ENCODE measurements around the gene UMAD1.

DNA sequence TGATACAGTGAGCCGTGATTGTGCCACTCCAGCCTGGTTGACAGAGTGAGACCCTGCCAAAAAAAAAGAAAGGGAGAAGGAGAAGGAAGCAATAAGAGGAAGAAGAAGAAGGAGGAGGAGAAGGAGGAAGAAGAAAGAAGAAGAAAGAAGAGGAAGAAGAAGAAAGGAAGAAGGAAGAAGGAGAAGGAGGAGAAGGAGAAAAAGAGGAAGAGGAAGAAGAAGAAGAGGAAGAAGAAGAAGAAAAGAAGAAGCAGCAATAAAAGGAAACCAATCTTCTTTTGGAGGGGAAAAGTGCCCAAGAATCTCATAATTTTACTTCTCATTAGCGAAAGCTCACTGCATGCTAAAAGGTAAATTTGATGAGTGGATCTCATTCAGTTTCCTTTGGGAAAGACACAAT, 242.3 kb downstream of the UMAD1 start:
- no peak for TF ChIP-seq POLR2A (IDR thresholded peaks at IDR 0.05)
- TF ChIP-seq, protein P1, sequence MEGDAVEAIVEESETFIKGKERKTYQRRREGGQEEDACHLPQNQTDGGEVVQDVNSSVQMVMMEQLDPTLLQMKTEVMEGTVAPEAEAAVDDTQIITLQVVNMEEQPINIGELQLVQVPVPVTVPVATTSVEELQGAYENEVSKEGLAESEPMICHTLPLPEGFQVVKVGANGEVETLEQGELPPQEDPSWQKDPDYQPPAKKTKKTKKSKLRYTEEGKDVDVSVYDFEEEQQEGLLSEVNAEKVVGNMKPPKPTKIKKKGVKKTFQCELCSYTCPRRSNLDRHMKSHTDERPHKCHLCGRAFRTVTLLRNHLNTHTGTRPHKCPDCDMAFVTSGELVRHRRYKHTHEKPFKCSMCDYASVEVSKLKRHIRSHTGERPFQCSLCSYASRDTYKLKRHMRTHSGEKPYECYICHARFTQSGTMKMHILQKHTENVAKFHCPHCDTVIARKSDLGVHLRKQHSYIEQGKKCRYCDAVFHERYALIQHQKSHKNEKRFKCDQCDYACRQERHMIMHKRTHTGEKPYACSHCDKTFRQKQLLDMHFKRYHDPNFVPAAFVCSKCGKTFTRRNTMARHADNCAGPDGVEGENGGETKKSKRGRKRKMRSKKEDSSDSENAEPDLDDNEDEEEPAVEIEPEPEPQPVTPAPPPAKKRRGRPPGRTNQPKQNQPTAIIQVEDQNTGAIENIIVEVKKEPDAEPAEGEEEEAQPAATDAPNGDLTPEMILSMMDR (IDR thresholded peaks at IDR 0.05): no peak
